ENCODE results near the gene KIFC1. TPM values are rescaled to one million over a fixed set of nuclear protein-coding genes. Genes with fewer than 3 reads are reported as not detected.

The KIFC1 gene
- total RNA-seq, 1 experiment from 2014 or later, result 73.8 TPM

- WGBS (ENCODE audit: extremely low coverage, insufficient read length, low lambda C conversion rate), result no CpG with 5 or more reads among the region's 5 CpGs
- Histone ChIP-seq H3K56ac (ENCODE audit: insufficient read length, low read depth, low read length) (no peak overlapping the region), H3K9me3 (ENCODE audit: control insufficient read depth, low read depth, low read length) (no peaks in the 10 kb centered on the region), H2BK120ac (ENCODE audit: low read depth, low read length, poor library complexity, severe bottlenecking) (no peak overlapping the region), H2BK20ac (ENCODE audit: low read depth, low read length, poor library complexity, severe bottlenecking) (no peak overlapping the region), H4K8ac (replicated peaks; ENCODE audit: insufficient read length, low read depth, low read length) (no peak overlapping the region), H3K79me1 (ENCODE audit: insufficient read depth, low read depth, low read length, poor library complexity, severe bottlenecking) (peaks cover 8% of the 10 kb centered on the region), H2BK5ac (ENCODE audit: insufficient read length, low read length) (no peak overlapping the region), H2BK15ac (ENCODE audit: low read depth, low read length) (no peak overlapping the region), H3K27ac (ENCODE audit: insufficient read length, low read depth, low read length) (no peak overlapping the region), H3K4me2 (ENCODE audit: insufficient read depth, insufficient read length, low read length) (peak overlapping the region; percentile 88), H3K4ac (ENCODE audit: low read depth, low read length) (no peak overlapping the region), H3K9ac (ENCODE audit: extremely low read depth, insufficient read length, low read length) (peak overlapping the region; percentile 84), H2BK12ac (ENCODE audit: insufficient read length, low read depth, low read length) (no peak overlapping the region), H3T11ph (ENCODE audit: low read length) (no peak overlapping the region), H3K23ac (ENCODE audit: insufficient read length, low read depth, low read length) (no peak overlapping the region), H4K20me1 (ENCODE audit: control insufficient read depth, insufficient read depth, insufficient read length) (no peaks in the 10 kb centered on the region), H2AK5ac (ENCODE audit: insufficient read length, low read length) (no peak overlapping the region), H3K23me2 (ENCODE audit: insufficient read length, low read depth, low read length, poor library complexity, severe bottlenecking) (peaks cover 10% of the 10 kb centered on the region), H3K18ac (ENCODE audit: insufficient read length, low read depth, low read length) (no peak overlapping the region), H3K79me2 (ENCODE audit: insufficient read depth, low read length) (peaks cover 39% of the 10 kb centered on the region), H3K27me3 (ENCODE audit: insufficient read depth, low read length) (no peaks in the 10 kb centered on the region), H4K91ac (ENCODE audit: insufficient read length, low read depth, low read length) (no peak overlapping the region), H4K5ac (ENCODE audit: insufficient read length, low read depth, low read length) (no peak overlapping the region), H2AFZ (ENCODE audit: low read length) (no peak overlapping the region), H3K4me1 (ENCODE audit: insufficient read depth, low read length) (peaks cover 2% of the 10 kb centered on the region; the same call in 1 of the 2 replicates), H3K14ac (ENCODE audit: insufficient read depth, low read length) (no peak overlapping the region)
- Mint-ChIP-seq H3K4me3 (peak overlapping the region; percentile 94), H3K9me3 (no peaks in the 10 kb centered on the region), H3K27me3 (ENCODE audit: low read depth) (no peaks in the 10 kb centered on the region), H3K36me3 (ENCODE audit: insufficient read depth in 1 of 3, low read depth in 3 of 3) (peaks cover 9 to 18% (median 15%) of the 10 kb centered on the region in 3 experiments; a peak in 6 of 7 replicates), H3K27ac (peak overlapping the region in 2 of 3 experiments; percentile 26 to 92; a peak in 4 of 7 replicates), H3K4me1 (peaks cover 34 to 36% of the 10 kb centered on the region in 2 experiments)
- no peak for TF ChIP-seq CTCF (conservative IDR thresholded peaks at IDR 0.05)
- no peak for DNase-seq
These were observed 949 bp downstream of the KIFC1 start for GRCh38 chr6:33392595-33392948.
